NCI-H2029 treated with DMSO at 0.1 percent for 48 hours (cell line): Measurements from ENCODE around the gene CDC14A.

ENCODE experiments used
- DNase-seq: peaks from one replicate; lab custom pipeline; 2025; lab: John Stamatoyannopoulos, UW

The CDC14A gene

GRCh38 chr1:100448366-100448765, 96.1 kb downstream of the CDC14A start:
- peak; percentile 81 for DNase-seq

DNA sequence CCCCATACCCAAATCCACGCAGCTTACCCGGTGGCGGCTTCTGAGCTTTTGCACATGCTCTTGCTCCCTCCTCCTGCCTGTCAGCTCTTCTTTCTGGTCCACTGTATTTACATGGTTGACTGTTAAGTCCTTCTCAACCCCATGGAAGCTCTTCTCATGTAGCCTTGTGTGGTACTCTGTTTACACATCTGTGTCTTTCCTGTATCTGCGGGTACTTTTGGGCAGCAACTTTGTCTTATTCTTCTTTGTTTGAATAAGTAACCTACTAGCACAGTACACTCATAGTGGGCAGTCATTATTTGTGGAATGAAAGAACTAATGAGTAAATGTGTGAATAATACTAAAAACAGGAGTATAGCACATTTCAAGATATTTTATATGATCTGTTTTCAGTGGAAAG, 97.2 kb downstream of the CDC14A start:
- no peak for DNase-seq

- peak; percentile 63 for DNase-seq
Measured at GRCh38 chr1:100452641-100453040, 100.3 kb downstream of the CDC14A start.

DNA sequence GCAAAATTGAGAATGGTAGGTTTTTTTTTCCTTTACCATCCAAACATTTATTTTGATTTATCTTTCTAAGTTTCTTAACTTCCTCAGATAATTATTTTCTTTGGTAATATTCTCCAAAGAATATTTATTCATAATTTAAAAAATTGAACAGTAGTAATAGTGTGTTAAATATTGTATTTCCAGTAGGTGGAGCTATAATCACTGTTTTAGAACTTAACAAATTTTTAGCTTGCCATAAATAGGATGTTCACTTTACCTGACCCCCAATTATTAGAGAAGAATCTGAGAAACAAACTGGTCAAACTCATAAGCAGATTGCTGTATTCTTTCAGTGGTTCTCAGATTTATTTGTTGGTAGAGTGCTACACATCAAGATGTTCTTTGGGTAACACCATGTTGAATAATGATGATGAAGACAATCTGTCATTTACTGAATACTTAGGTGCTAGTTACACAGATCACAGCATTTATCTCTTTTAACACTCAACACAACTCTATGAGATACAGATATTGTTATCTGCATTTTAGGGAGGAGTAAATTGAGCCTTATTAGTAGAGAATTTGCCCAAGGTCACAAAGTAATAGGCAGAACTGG, 103.3 kb downstream of the CDC14A start:
- DNase-seq = peak; percentile 9

DNA sequence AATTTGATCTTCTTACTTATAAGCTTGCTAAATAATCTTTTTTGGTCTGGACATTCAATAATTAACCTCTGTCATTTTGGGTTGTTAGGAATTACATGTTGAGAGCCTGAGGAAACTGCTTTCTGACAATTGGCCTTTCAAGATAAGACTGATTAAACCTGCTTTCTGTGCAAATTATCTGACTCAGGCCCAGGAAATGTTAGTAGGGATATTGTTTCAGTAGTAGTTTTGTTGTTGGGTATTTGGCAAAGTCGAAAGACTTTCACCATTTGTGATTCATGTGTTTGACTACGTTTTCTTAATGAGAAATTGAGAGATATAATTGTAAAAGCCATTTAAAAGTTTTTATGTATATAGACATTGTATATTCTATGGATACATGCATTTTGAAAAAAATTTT, 104.6 kb downstream of the CDC14A start:
- DNase-seq = no peak

GRCh38 chr1:100457683-100458082, 105.4 kb downstream of the CDC14A start:
- DNase-seq = no peak

DNA sequence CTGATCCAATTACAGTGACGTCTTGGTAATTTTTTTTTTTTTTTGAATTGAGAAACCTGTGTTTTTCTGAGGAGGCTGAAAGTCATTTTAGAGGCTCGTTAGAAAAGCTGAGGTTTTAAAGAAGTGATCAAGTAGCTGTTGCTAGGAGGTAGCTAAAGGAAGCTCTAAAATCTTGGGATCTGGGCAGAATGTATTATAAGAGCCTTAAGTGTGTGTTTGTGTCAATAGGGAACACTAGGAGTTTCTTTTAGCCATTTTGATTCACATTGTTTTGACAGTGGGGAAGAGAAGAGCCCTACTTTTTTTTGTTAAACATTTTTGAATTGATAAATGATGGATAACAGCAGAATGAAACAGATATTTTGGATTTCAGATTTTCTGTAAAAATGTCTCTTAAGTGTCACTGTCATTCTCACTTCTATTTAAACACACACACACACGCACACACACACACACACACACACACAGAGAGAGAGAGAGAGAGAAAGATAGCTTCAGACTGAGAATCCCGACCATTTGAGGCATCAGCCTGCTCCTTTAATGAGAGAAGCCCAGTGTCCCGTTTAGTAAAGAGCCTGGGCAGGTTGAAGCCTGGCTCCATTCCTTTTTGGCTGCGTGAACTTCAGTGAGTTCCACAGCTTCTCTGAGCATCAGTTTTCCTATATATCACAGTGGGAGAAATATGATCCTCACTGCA, 106.5 kb downstream of the CDC14A start:
- no peak for DNase-seq

DNA sequence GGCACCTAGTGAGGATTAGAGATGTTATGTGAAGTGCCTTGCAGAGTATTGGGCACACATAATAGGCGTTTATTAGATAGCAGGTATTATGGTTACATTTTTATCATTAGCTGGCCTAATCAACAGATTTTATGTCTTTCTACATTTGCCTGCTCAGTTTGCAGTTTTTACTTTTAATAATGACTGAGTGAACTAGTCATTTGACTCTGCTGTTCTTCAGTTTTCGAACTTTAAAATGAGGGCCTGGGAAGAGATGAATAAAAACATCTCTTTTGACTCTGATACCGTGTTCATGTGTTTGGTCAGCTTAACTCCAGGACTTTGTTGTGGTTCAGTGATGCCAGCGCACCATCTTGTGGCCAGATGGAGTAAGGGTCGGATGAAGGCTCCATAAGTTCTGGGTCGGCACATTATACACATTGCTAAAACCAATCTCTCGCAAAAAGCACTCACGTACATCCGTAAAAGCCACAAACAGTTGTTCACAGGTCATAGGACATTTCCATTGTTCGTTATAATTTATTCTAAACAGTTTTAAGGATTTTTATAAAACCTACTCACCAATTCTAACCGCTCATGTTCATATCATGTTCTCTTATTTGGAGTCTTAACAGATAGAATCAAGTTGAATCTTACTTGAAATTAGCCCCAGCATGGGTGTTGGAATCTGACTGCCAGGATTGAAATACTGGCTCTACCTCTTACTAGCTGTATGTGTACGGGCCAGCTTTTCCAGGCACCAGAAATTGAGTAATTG, 107.2 kb downstream of the CDC14A start:
- peak; percentile 83 for DNase-seq

GRCh38 chr1:100461222-100461621, 108.9 kb downstream of the CDC14A start:
- no peak for DNase-seq

DNA sequence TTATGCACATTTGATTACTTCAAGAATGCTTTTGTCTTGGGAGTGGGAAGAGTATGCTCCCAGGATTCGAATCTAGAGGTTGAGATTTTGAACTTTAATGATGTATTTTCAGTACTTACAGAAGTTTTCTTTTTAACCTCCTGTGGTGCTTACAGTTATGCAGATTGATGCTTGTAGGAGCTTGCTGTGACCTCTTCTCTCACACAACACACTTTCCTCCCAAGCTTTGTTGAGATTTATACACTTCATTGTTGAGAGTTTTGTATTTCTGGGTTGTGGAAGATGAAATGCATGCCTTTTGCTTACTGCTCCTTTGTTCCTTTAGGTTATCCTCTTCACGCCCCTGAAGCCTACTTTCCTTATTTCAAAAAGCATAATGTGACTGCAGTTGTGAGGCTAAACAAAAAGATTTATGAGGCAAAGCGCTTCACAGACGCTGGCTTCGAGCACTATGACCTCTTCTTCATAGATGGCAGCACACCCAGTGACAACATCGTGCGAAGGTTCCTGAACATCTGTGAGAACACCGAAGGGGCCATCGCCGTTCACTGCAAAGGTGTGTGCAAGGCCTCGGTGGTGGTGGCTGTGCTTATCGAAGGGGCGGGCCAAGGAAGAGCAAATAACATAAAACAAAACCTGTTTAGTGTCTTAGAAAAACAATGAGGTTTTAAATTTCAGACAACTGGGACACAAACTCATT, 110.2 kb downstream of the CDC14A start:
- DNase-seq = no peak

DNA sequence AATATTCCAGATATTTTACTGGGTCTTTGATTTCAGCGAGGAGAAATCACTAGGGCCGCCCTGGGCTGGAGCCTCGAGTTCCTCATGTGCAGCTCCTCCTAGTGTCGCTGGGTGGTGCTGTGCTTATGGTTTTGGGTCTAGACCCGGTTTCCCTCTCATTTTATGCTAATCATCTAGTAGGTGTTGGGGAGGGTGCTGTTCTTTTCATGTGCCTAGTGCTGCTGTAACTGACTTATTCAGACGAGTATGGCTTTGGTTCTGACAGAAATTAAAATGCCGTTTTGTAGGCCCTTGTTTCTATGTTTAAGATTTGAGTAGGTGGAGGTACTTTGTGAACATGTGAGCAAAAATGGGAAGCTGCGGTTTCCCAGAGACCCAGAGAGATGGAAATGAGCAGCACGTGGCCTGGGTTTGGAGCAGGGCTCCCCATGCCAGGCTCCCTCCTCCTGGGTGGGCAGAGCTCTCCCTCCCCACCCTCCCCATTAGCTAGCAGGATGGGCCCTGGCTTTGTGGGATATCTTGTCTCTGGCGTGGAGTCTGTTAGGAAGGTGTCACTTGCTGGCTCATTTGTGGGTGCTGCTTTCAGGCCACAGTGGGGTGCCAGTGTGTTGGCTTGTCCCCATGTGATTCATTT, 111.6 kb downstream of the CDC14A start:
- peak; percentile 21 for DNase-seq

DNA sequence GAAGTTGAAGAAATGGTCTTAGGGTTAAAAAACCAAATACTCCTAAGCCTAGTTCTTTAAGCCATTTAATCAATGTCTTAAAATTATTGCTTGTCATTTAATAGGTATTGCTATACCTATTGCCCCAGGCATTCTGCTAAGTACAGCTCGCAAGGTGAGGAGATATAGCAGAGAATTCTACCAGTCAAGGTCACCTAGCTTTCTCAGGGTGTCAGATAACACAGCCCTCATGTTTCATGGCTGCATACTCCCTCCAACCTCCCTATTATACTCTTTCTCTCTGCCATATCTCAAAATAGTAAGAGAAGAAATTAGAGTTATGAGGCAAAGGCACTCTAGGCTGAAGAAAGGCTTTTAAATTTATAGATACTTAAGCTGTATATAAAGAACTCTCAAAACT, 117.3 kb downstream of the CDC14A start:
- DNase-seq = no peak

- no peak for DNase-seq
Measured at GRCh38 chr1:100474834-100475233, 122.5 kb downstream of the CDC14A start.

GRCh38 chr1:100476735-100477290, 124.5 kb downstream of the CDC14A start:
- no peak for DNase-seq

- no peak for DNase-seq
Measured at GRCh38 chr1:100478816-100479215, 126.5 kb downstream of the CDC14A start.

GRCh38 chr1:100479620-100480338, 127.5 kb downstream of the CDC14A start:
- DNase-seq = no peak

- no peak for DNase-seq
Measured at GRCh38 chr1:100481303-100481702, 129.0 kb downstream of the CDC14A start.

GRCh38 chr1:100482167-100482566, 129.9 kb downstream of the CDC14A start:
- DNase-seq = no peak

GRCh38 chr1:100482748-100483147, 130.4 kb downstream of the CDC14A start:
- no peak for DNase-seq

DNA sequence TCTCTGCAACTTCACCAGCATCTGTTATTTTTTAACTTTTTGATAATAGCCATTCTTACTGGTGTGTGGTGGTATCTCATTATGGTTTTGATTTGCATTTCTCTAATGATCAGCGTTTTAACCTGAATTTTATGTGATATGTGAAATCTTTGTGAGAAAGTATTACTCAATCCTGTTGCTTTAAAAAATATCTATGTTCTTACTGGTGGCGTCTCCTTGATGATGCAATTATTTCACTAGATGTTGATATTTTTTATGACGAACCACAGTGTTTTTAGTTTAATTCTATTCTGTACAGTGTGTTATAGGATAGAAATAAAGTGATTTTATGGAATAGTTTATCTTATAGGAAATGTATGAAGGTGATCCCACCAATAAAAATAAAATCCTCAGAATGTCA, 130.9 kb downstream of the CDC14A start:
- no peak for DNase-seq

DNA sequence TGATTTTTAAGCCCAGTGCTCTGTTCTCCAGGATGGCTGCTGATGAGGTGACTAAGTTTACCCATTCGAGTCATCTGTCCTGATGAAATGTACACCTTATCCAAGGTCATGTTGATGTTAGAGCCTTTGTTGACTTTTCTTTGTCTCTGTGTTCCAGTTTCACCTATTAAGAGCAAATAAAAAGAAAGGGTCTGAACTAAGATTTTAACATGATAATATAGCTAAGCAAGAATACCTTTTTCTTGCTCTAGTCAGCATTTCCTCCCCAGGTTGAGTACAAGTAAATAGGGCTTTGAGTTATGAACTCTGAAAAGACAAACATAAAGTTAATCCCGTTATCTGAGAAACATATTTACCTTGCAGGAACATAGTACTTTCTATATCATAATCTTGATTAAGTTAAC, 133.6 kb downstream of the CDC14A start:
- DNase-seq = no peak
